ENCODE data around the gene SEPTIN5. TPM values are rescaled to one million over a fixed set of nuclear protein-coding genes. Genes with fewer than 3 reads are reported as not detected.
"Not testable (repeated sequence)": the region's sequence is repeated elsewhere in the genome, so short reads cannot be mapped to it uniquely, and the experiment has no call there.

Gene SEPTIN5
- total RNA-seq, 1 experiment from 2014 or later, result 1.00 TPM

GRCh38 chr22:19724927-19725661, 10.8 kb downstream of the SEPTIN5 start:
- CTCF ChIA-PET, result no interaction called here
- Mint-ChIP-seq H3K36me3 (ENCODE audit: insufficient read depth, unreplicated experiment) (peaks cover 4% of the 10 kb centered on the region), H3K27ac (ENCODE audit: unreplicated experiment) (no peak overlapping the region), H3K4me3 (ENCODE audit: unreplicated experiment) (peak overlapping the region; percentile 44), H3K9me3 (ENCODE audit: unreplicated experiment) (no peaks in the 10 kb centered on the region), H3K27me3 (ENCODE audit: insufficient read depth, unreplicated experiment) (peaks cover 23% of the 10 kb centered on the region), H3K4me1 (ENCODE audit: low read depth, unreplicated experiment) (no peaks in the 10 kb centered on the region)
- no TSS peak for BruUV-seq (replicated peaks)
- intact Hi-C loops (cut with micrococcal nuclease; ENCODE audit: unreplicated experiment), result no loop called here
- no peak for DNase-seq
- POLR2A ChIA-PET, result no interaction called here
- Histone ChIP-seq H3K27me3 (replicated peaks; ENCODE audit: control insufficient read depth, insufficient read depth, low read length) (no peaks in the 10 kb centered on the region; the same call in 1 of the 2 replicates), H3K9me3 (no peaks in the 10 kb centered on the region), H3K4me1 (peaks cover 1% of the 10 kb centered on the region), H3K36me3 (ENCODE audit: control insufficient read depth, insufficient read depth, low read length) (no peaks in the 10 kb centered on the region), H3K4me3 (ENCODE audit: low read depth, low read length) (no peak overlapping the region)
- TF ChIP-seq CTCF (IDR thresholded peaks at IDR 0.05; ENCODE audit: insufficient read depth in 1 of 2, low read depth in 1 of 2, low read length in 1 of 2, severe bottlenecking in 1 of 2, unreplicated experiment in 1 of 2), result no peak

DNA sequence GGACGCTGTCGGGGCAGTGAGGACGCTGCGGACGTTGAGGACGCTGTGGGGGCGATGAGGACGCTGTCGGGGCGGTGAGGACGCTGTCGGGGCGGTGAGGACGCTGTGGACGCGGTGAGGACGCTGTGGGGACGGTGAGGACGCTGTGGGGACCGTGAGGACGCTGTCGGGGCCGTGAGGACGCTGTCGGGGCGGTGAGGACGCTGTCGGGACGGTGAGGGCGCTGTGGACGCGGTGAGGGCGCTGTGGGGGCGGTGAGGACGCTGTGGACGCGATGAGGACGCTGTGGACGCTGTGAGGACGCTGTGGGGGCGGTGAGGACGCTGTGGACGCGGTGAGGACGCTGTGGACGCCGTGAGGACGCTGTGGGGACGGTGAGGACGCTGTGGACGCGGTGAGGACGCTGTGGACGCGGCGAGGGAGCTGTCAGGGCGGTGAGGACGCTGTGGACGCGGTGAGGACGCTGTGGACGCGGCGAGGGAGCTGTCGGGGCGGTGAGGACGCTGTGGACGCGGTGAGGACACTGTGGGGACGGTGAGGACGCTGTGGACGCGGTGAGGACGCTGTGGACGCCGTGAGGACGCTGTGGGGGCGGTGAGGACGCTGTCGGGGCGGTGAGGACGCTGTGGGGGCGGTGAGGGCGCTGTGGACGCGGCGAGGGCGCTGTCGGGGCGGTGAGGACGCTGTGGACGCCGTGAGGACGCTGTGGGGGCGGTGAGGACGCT, 11.9 kb downstream of the SEPTIN5 start:
- H3K9me3 Mint-ChIP-seq (ENCODE audit: unreplicated experiment); H3K4me1 Mint-ChIP-seq (ENCODE audit: low read depth, unreplicated experiment); H3K4me3 ChIP-seq (ENCODE audit: low read depth, low read length); H3K27me3 ChIP-seq (replicated peaks; ENCODE audit: control insufficient read depth, insufficient read depth, low read length); POLR2A ChIA-PET; H3K36me3 ChIP-seq (ENCODE audit: control insufficient read depth, insufficient read depth, low read length); DNase-seq; H3K36me3 Mint-ChIP-seq (ENCODE audit: insufficient read depth, unreplicated experiment); H3K27ac Mint-ChIP-seq (ENCODE audit: unreplicated experiment); H3K9me3 ChIP-seq; H3K4me3 Mint-ChIP-seq (ENCODE audit: unreplicated experiment); BruUV-seq (replicated peaks); CTCF ChIA-PET; intact Hi-C loops (cut with micrococcal nuclease; ENCODE audit: unreplicated experiment): not testable (repeated sequence)
- H3K27me3 Mint-ChIP-seq (ENCODE audit: insufficient read depth, unreplicated experiment), result peaks cover 23% of the 10 kb centered on the region
- H3K4me1 ChIP-seq, result peaks cover 12% of the 10 kb centered on the region

GRCh38 chr22:19727310-19728150, 13.2 kb downstream of the SEPTIN5 start:
- no peaks in the 10 kb centered on the region for H3K9me3 Mint-ChIP-seq (ENCODE audit: unreplicated experiment)
- no peak for TF ChIP-seq CTCF (IDR thresholded peaks at IDR 0.05; ENCODE audit: insufficient read depth in 1 of 2, low read depth in 1 of 2, low read length in 1 of 2, severe bottlenecking in 1 of 2, unreplicated experiment in 1 of 2)
- POLR2A ChIA-PET, result no interaction called here
- H3K4me1 Mint-ChIP-seq (ENCODE audit: low read depth, unreplicated experiment), result no peaks in the 10 kb centered on the region
- Histone ChIP-seq H3K4me3 (ENCODE audit: low read depth, low read length) (no peak overlapping the region), H3K27me3 (replicated peaks; ENCODE audit: control insufficient read depth, insufficient read depth, low read length) (no peaks in the 10 kb centered on the region; the same call in 1 of the 2 replicates), H3K36me3 (ENCODE audit: control insufficient read depth, insufficient read depth, low read length) (no peaks in the 10 kb centered on the region), H3K9me3 (no peaks in the 10 kb centered on the region), H3K4me1 (peaks cover 13% of the 10 kb centered on the region)
- intact Hi-C loops (cut with micrococcal nuclease; ENCODE audit: unreplicated experiment), result no loop called here
- BruUV-seq (replicated peaks), result no TSS peak
- peaks cover 23% of the 10 kb centered on the region for H3K27me3 Mint-ChIP-seq (ENCODE audit: insufficient read depth, unreplicated experiment)
- no peak overlapping the region for H3K4me3 Mint-ChIP-seq (ENCODE audit: unreplicated experiment)
- H3K36me3 Mint-ChIP-seq (ENCODE audit: insufficient read depth, unreplicated experiment), result peaks cover 4% of the 10 kb centered on the region
- CTCF ChIA-PET, result no interaction called here
- H3K27ac Mint-ChIP-seq (ENCODE audit: unreplicated experiment), result no peak overlapping the region
- no peak for DNase-seq

All from Caco-2 (cell line).